HEK293 (cell line): Measurements from ENCODE around the gene DLK1.

ENCODE experiments used
- CTCF ChIA-PET: fragments of 350-600 bp; formaldehyde crosslinking; extraction: SDS; loops from one replicate; lab custom pipeline; 2021; ENCODE audit warnings: antibody characterized with exemption; lab: Yijun Ruan, JAX
- POLR2A ChIA-PET: fragments of 300-600 bp; formaldehyde crosslinking; extraction: SDS; loops from one replicate; lab custom pipeline; 2020; ENCODE audit warnings: antibody characterized with exemption, inconsistent platforms; lab: Yijun Ruan, JAX
- H3K27ac ChIP-seq: fragments of 200-500 bp; sonication (Bioruptor generic); 2 replicates; pipeline ENCODE4 v1.5.1; 2014; ENCODE audit warnings: low read depth, low read length, control low read depth, inconsistent platforms; ENCODE audit errors: extremely low read depth
- H3K36me3 ChIP-seq, 2 experiments: fragments of 200-500 bp in 1 of 2; sonication (Bioruptor generic) in 1 of 2; 1 replicate in 1 of 2; 2 replicates in 1 of 2; pipeline ENCODE4 v1.5.1; 2014 to 2017; ENCODE audit warnings: inconsistent platforms in 2 of 2, low read length in 2 of 2; ENCODE audit not compliant: control insufficient read depth in 2 of 2, insufficient read depth in 1 of 2
- H3K4me1 ChIP-seq: fragments of 200-500 bp; sonication (Bioruptor generic); 2 replicates; pipeline ENCODE4 v1.5.1; 2014; ENCODE audit warnings: mild to moderate bottlenecking, low read length, inconsistent platforms; ENCODE audit not compliant: control insufficient read depth, insufficient read depth
- H3K4me3 ChIP-seq: 2 replicates; pipeline ENCODE4 v1.5.1; 2011; ENCODE audit warnings: low read depth, mild to moderate bottlenecking, control low read depth, low read length, moderate library complexity
- H3K9me3 ChIP-seq: fragments of 200-500 bp; sonication (Bioruptor generic); 2 replicates; pipeline ENCODE4 v1.5.1; 2014; ENCODE audit warnings: low read depth, low read length, inconsistent platforms; ENCODE audit not compliant: control insufficient read depth, insufficient read depth
- BCL11A ChIP-seq: fragments of 450-650 bp; formaldehyde crosslinking; IDR thresholded peaks from 2 replicates; pipeline ENCODE4 v1.5.1; 2016; ENCODE audit warnings: low read depth, missing biosample characterization, missing genetic modification characterization
- FEZF1 ChIP-seq: fragments of 450-650 bp; formaldehyde crosslinking; IDR thresholded peaks from 2 replicates; pipeline ENCODE4 v1.5.1; 2016; ENCODE audit warnings: missing biosample characterization, missing genetic modification characterization
- GFI1B ChIP-seq: fragments of 450-650 bp; formaldehyde crosslinking; IDR thresholded peaks from 2 replicates; pipeline ENCODE4 v1.5.1; 2016; ENCODE audit warnings: missing biosample characterization, missing genetic modification characterization
- GLI2 ChIP-seq: fragments of 450-650 bp; formaldehyde crosslinking; IDR thresholded peaks from 2 replicates; pipeline ENCODE4; 2017; ENCODE audit warnings: missing biosample characterization, missing genetic modification characterization, low read depth, borderline replicate concordance
- KLF16 ChIP-seq: fragments of 450-650 bp; formaldehyde crosslinking; IDR thresholded peaks from 2 replicates; pipeline ENCODE4 v1.5.1; 2017; ENCODE audit warnings: missing biosample characterization, missing genetic modification characterization
- KLF9 ChIP-seq: fragments of 450-650 bp; formaldehyde crosslinking; IDR thresholded peaks from 2 replicates; pipeline ENCODE4 v1.5.1; 2016; ENCODE audit warnings: missing biosample characterization, missing genetic modification characterization, low read depth
- MEIS1 ChIP-seq: sonication (generic); formaldehyde crosslinking; IDR thresholded peaks from 2 replicates; pipeline ENCODE4 v1.8.1; 2022; ENCODE audit warnings: missing genetic modification reagents, mild to moderate bottlenecking, borderline replicate concordance
- SALL2 ChIP-seq: fragments of 450-650 bp; formaldehyde crosslinking; IDR thresholded peaks from 2 replicates; pipeline ENCODE4 v1.5.0; 2017; ENCODE audit warnings: missing biosample characterization, mild to moderate bottlenecking, missing genetic modification characterization, borderline replicate concordance
- SP2 ChIP-seq: fragments of 450-650 bp; formaldehyde crosslinking; IDR thresholded peaks from 2 replicates; pipeline ENCODE4 v1.5.1; 2016; ENCODE audit warnings: missing biosample characterization, missing genetic modification characterization
- SP3 ChIP-seq: fragments of 450-650 bp; formaldehyde crosslinking; IDR thresholded peaks from 2 replicates; pipeline ENCODE4 v1.5.1; 2016; ENCODE audit warnings: missing biosample characterization, missing genetic modification characterization
- TCF7L2 ChIP-seq: IDR thresholded peaks from 2 replicates; pipeline ENCODE4 v1.6.1; 2011; ENCODE audit warnings: low read depth, mild to moderate bottlenecking, inconsistent platforms, low read length, moderate library complexity, borderline replicate concordance
- ZBTB44 ChIP-seq: fragments of 450-650 bp; IDR thresholded peaks from 2 replicates; pipeline ENCODE4 v1.5.1; 2018; ENCODE audit warnings: missing biosample characterization, mild to moderate bottlenecking, missing genetic modification characterization
- ZBTB7A ChIP-seq: fragments of 450-650 bp; formaldehyde crosslinking; IDR thresholded peaks from 2 replicates; pipeline ENCODE4 v1.5.1; 2016; ENCODE audit warnings: low read depth, missing biosample characterization, missing genetic modification characterization
- ZFP41 ChIP-seq: fragments of 450-650 bp; formaldehyde crosslinking; IDR thresholded peaks from 2 replicates; pipeline ENCODE4 v1.5.1; 2016; ENCODE audit warnings: missing biosample characterization, missing genetic modification characterization, borderline replicate concordance
- ZNF114 ChIP-seq: fragments of 450-650 bp; formaldehyde crosslinking; IDR thresholded peaks from 2 replicates; pipeline ENCODE4 v1.5.0; 2017; ENCODE audit warnings: missing biosample characterization, missing genetic modification characterization
- ZNF140 ChIP-seq: fragments of 450-650 bp; formaldehyde crosslinking; IDR thresholded peaks from 2 replicates; pipeline ENCODE4 v1.5.1; 2016; ENCODE audit warnings: missing biosample characterization, missing genetic modification characterization
- ZNF157 ChIP-seq: fragments of 450-650 bp; formaldehyde crosslinking; IDR thresholded peaks from 2 replicates; pipeline ENCODE4 v1.5.1; 2016; ENCODE audit warnings: missing biosample characterization, missing genetic modification characterization
- ZNF2 ChIP-seq: fragments of 450-650 bp; formaldehyde crosslinking; IDR thresholded peaks from 2 replicates; pipeline ENCODE4 v1.5.1; 2016; ENCODE audit warnings: missing biosample characterization, missing genetic modification characterization
- ZNF202 ChIP-seq: fragments of 450-650 bp; formaldehyde crosslinking; IDR thresholded peaks from 2 replicates; pipeline ENCODE4 v1.5.1; 2016; ENCODE audit warnings: missing biosample characterization, missing genetic modification characterization, borderline replicate concordance
- ZNF211 ChIP-seq: fragments of 450-650 bp; formaldehyde crosslinking; IDR thresholded peaks from 2 replicates; pipeline ENCODE4 v1.5.1; 2016; ENCODE audit warnings: low read depth, missing biosample characterization, missing genetic modification characterization
- ZNF214 ChIP-seq: fragments of 450-650 bp; formaldehyde crosslinking; IDR thresholded peaks from 2 replicates; pipeline ENCODE4 v1.5.1; 2017; ENCODE audit warnings: missing biosample characterization, mild to moderate bottlenecking, missing genetic modification characterization, borderline replicate concordance
- ZNF24 ChIP-seq: fragments of 450-650 bp; formaldehyde crosslinking; IDR thresholded peaks from 2 replicates; pipeline ENCODE4 v1.5.1; 2016; ENCODE audit warnings: missing biosample characterization, missing genetic modification characterization
- ZNF48 ChIP-seq: fragments of 450-650 bp; formaldehyde crosslinking; IDR thresholded peaks from 2 replicates; pipeline ENCODE4 v1.5.1; 2016; ENCODE audit warnings: missing biosample characterization, missing genetic modification characterization
- ZNF518A ChIP-seq: fragments of 450-650 bp; formaldehyde crosslinking; conservative IDR thresholded peaks from 2 replicates; pipeline ENCODE4 v1.5.1; 2016; ENCODE audit warnings: low read depth, missing biosample characterization, missing genetic modification characterization
- ZNF521 ChIP-seq: fragments of 450-650 bp; formaldehyde crosslinking; IDR thresholded peaks from 2 replicates; pipeline ENCODE4 v1.5.1; 2017; ENCODE audit warnings: missing biosample characterization, mild to moderate bottlenecking, missing genetic modification characterization
- ZNF610 ChIP-seq: fragments of 450-650 bp; formaldehyde crosslinking; IDR thresholded peaks from 2 replicates; pipeline ENCODE4 v1.5.1; 2016; ENCODE audit warnings: missing biosample characterization, missing genetic modification characterization, borderline replicate concordance
- ZNF629 ChIP-seq: fragments of 450-650 bp; formaldehyde crosslinking; IDR thresholded peaks from 2 replicates; pipeline ENCODE4 v1.5.1; 2017; ENCODE audit warnings: missing biosample characterization, missing genetic modification characterization
- ZNF660 ChIP-seq: fragments of 450-650 bp; IDR thresholded peaks from 2 replicates; pipeline ENCODE4 v1.5.1; 2018; ENCODE audit warnings: missing biosample characterization, mild to moderate bottlenecking, missing genetic modification characterization
- ZNF670 ChIP-seq: fragments of 450-650 bp; formaldehyde crosslinking; IDR thresholded peaks from 2 replicates; pipeline ENCODE4 v1.5.1; 2016; ENCODE audit warnings: missing biosample characterization, missing genetic modification characterization, low read depth
- ZNF677 ChIP-seq: fragments of 450-650 bp; IDR thresholded peaks from 2 replicates; pipeline ENCODE4 v1.5.0; 2018; ENCODE audit warnings: missing biosample characterization, mild to moderate bottlenecking, missing genetic modification characterization, moderate library complexity
- ZNF830 ChIP-seq: fragments of 450-650 bp; IDR thresholded peaks from 2 replicates; pipeline ENCODE4 v1.5.0; 2018; ENCODE audit warnings: missing biosample characterization, missing genetic modification characterization, low read depth, mild to moderate bottlenecking, moderate library complexity
- ZXDB ChIP-seq: fragments of 450-650 bp; formaldehyde crosslinking; IDR thresholded peaks from 2 replicates; pipeline ENCODE4 v1.5.1; 2016; ENCODE audit warnings: missing biosample characterization, missing genetic modification characterization
- TF ChIP-seq, protein P1 (sequence below): fragments of 450-650 bp; formaldehyde crosslinking; IDR thresholded peaks from 2 replicates; pipeline ENCODE4 v1.5.1; 2017; ENCODE audit warnings: missing biosample characterization, missing genetic modification characterization

The DLK1 gene

DNA sequence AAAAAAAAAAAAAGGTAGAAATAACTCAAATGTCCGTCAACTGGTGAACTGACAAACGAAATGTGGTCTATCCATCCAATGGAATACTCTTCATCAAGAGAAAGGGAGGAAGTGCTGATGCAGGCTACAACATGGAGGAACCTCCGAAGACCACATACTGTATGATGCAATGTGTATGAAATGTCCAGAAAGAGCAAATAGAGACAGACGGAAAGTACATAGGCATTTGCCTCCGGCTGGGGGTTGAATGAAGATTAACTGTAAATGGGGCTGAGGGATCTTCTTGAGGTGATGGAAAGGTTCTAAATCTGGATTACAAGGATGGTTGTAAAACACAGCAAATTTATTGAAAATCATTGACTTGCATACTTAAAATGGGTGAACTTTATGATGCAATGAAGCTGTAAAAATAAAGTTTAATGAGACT, 35.4 kb downstream of the DLK1 start:
- no peak overlapping the region for H3K4me3 ChIP-seq
- ChIA-PET POLR2A (interaction anchor here (0.7 kb wide), 1 partner anchor 387 kb away, joined by 3 read pairs; a partner anchor contains a TSS), CTCF (no interaction called here)
- H3K9me3 ChIP-seq = no peaks in the 10 kb centered on the region
- H3K36me3 ChIP-seq = no peaks in the 10 kb centered on the region
- H3K4me1 ChIP-seq = no peaks in the 10 kb centered on the region
- H3K27ac ChIP-seq = no peak overlapping the region
- TF ChIP-seq BCL11A (tag by site-specific recombination) (no peak), ZNF670 (tag by site-specific recombination) (no peak), GFI1B (no peak), ZNF629 (tag by site-specific recombination) (no peak), ZNF211 (tag by site-specific recombination) (peak; percentile 16; the same call in 1 of the 2 replicates), KLF16 (tag by site-specific recombination) (no peak), ZNF677 (no peak), ZNF2 (no peak), ZNF114 (no peak), ZNF521 (tag by site-specific recombination) (no peak), GLI2 (no peak), MEIS1 (CRISPR knock-in tag) (no peak), ZNF24 (tag by site-specific recombination) (no peak), ZNF214 (tag by site-specific recombination) (no peak), ZXDB (tag by site-specific recombination) (no peak), ZBTB7A (tag by site-specific recombination) (no peak), ZNF830 (no peak), ZFP41 (tag by site-specific recombination) (no peak), SP3 (tag by site-specific recombination) (no peak), ZNF157 (tag by site-specific recombination) (no peak), ZNF660 (tag by site-specific recombination) (no peak), ZNF140 (tag by site-specific recombination) (no peak), SALL2 (no peak), KLF9 (tag by site-specific recombination) (no peak), SP2 (no peak), ZBTB44 (tag by site-specific recombination) (no peak), FEZF1 (tag by site-specific recombination) (no peak), TCF7L2 (no peak), ZNF48 (no peak), ZNF202 (tag by site-specific recombination) (no peak), ZNF610 (no peak), ZNF518A (tag by site-specific recombination) (peak; percentile 69)
- TF ChIP-seq, protein P1, sequence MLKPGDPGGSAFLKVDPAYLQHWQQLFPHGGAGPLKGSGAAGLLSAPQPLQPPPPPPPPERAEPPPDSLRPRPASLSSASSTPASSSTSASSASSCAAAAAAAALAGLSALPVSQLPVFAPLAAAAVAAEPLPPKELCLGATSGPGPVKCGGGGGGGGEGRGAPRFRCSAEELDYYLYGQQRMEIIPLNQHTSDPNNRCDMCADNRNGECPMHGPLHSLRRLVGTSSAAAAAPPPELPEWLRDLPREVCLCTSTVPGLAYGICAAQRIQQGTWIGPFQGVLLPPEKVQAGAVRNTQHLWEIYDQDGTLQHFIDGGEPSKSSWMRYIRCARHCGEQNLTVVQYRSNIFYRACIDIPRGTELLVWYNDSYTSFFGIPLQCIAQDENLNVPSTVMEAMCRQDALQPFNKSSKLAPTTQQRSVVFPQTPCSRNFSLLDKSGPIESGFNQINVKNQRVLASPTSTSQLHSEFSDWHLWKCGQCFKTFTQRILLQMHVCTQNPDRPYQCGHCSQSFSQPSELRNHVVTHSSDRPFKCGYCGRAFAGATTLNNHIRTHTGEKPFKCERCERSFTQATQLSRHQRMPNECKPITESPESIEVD = peak; percentile 71
